IPS-18a (cell line): Measurements from ENCODE around the gene GMCL1.
"Not testable (repeated sequence)": the region's sequence is repeated elsewhere in the genome, so short reads cannot be mapped to it uniquely, and the experiment has no call there.

Source experiments
- H3K27ac ChIP-seq: one replicate; pipeline ENCODE4 v1.5.1; 2013; ENCODE audit warnings: low read length
- H3K27me3 ChIP-seq: one replicate; pipeline ENCODE4 v1.6.1; 2013; ENCODE audit warnings: mild to moderate bottlenecking, low read length; ENCODE audit not compliant: control insufficient read depth, insufficient read depth
- H3K36me3 ChIP-seq: one replicate; pipeline ENCODE4 v1.6.1; 2013; ENCODE audit warnings: low read depth, low read length; ENCODE audit not compliant: control insufficient read depth
- H3K4me1 ChIP-seq: one replicate; pipeline ENCODE4 v1.6.1; 2013; ENCODE audit warnings: low read depth, low read length; ENCODE audit not compliant: control insufficient read depth
- H3K4me3 ChIP-seq: one replicate; pipeline ENCODE4 v1.5.1; 2013; ENCODE audit warnings: low read length
- H3K9ac ChIP-seq: one replicate; pipeline ENCODE4 v1.6.1; 2013; ENCODE audit warnings: mild to moderate bottlenecking, low read length, moderate library complexity
- H3K9me3 ChIP-seq: one replicate; pipeline ENCODE4 v1.6.1; 2013; ENCODE audit warnings: low read depth, low read length; ENCODE audit not compliant: control insufficient read depth

Gene GMCL1

GRCh38 chr2:69811018-69811417 lies 18.4 kb upstream of the GMCL1 start:
- Histone ChIP-seq H3K36me3 (no peaks in the 10 kb centered on the region), H3K27me3 (no peaks in the 10 kb centered on the region), H3K4me3 (no peak overlapping the region)

GRCh38 chr2:69811591-69811990 lies 17.9 kb upstream of the GMCL1 start:
- H3K9ac ChIP-seq: no peak overlapping the region
- peaks cover 9% of the 10 kb centered on the region for H3K4me1 ChIP-seq
- H3K27ac ChIP-seq: no peak overlapping the region

More at GRCh38 chr2:69811018-69811417, 18.4 kb upstream of the GMCL1 start:
- H3K4me1 ChIP-seq: peaks cover 4% of the 10 kb centered on the region
- no peak overlapping the region for H3K27ac ChIP-seq
- H3K9me3 ChIP-seq: no peaks in the 10 kb centered on the region
- H3K9ac ChIP-seq: no peak overlapping the region

GRCh38 chr2:69815717-69816116 lies 13.7 kb upstream of the GMCL1 start:
- Histone ChIP-seq H3K36me3 (no peaks in the 10 kb centered on the region), H3K4me1 (peaks cover 9% of the 10 kb centered on the region), H3K9me3 (no peaks in the 10 kb centered on the region), H3K4me3 (no peak overlapping the region), H3K9ac (no peak overlapping the region), H3K27me3 (no peaks in the 10 kb centered on the region), H3K27ac (no peak overlapping the region)

More at GRCh38 chr2:69811591-69811990, 17.9 kb upstream of the GMCL1 start:
- Histone ChIP-seq H3K36me3 (no peaks in the 10 kb centered on the region), H3K4me3 (no peak overlapping the region), H3K9me3 (no peaks in the 10 kb centered on the region), H3K27me3 (no peaks in the 10 kb centered on the region)

- Histone ChIP-seq H3K27ac (no peak overlapping the region), H3K36me3 (no peaks in the 10 kb centered on the region), H3K9ac (no peak overlapping the region), H3K4me3 (no peak overlapping the region), H3K9me3 (no peaks in the 10 kb centered on the region), H3K27me3 (no peaks in the 10 kb centered on the region), H3K4me1 (peaks cover 9% of the 10 kb centered on the region)
Measured at GRCh38 chr2:69816923-69817542, 12.4 kb upstream of the GMCL1 start.

- Histone ChIP-seq H3K36me3 (no peaks in the 10 kb centered on the region), H3K27ac (no peak overlapping the region), H3K27me3 (no peaks in the 10 kb centered on the region), H3K9me3 (no peaks in the 10 kb centered on the region), H3K4me1 (peaks cover 9% of the 10 kb centered on the region), H3K9ac (no peak overlapping the region), H3K4me3 (no peak overlapping the region)
Measured at GRCh38 chr2:69817729-69818501, 11.5 kb upstream of the GMCL1 start.

- Histone ChIP-seq H3K27ac (no peak overlapping the region), H3K4me1 (peaks cover 8% of the 10 kb centered on the region), H3K9me3 (no peaks in the 10 kb centered on the region), H3K27me3 (no peaks in the 10 kb centered on the region), H3K9ac (no peak overlapping the region), H3K36me3 (peaks cover 6% of the 10 kb centered on the region), H3K4me3 (peak overlapping the region; percentile 94)
Measured at GRCh38 chr2:69827796-69828540, 1.5 kb upstream of the GMCL1 start.

- H3K9ac ChIP-seq: peak overlapping the region; percentile 84
- peaks cover 8% of the 10 kb centered on the region for H3K4me1 ChIP-seq
- no peaks in the 10 kb centered on the region for H3K27me3 ChIP-seq
- H3K36me3 ChIP-seq: peaks cover 8% of the 10 kb centered on the region
- no peaks in the 10 kb centered on the region for H3K9me3 ChIP-seq
- H3K27ac ChIP-seq: peak overlapping the region; percentile 78
- H3K4me3 ChIP-seq: peak overlapping the region; percentile 94
Measured at GRCh38 chr2:69828938-69829255, 563 bp upstream of the GMCL1 start.

GRCh38 chr2:69830045-69830905 lies 815 bp downstream of the GMCL1 start:
- Histone ChIP-seq H3K27me3 (no peaks in the 10 kb centered on the region), H3K9ac (peak overlapping the region; percentile 66), H3K36me3 (peaks cover 8% of the 10 kb centered on the region), H3K4me1 (peaks cover 8% of the 10 kb centered on the region), H3K27ac (no peak overlapping the region), H3K4me3 (peak overlapping the region; percentile 94), H3K9me3 (no peaks in the 10 kb centered on the region)

GRCh38 chr2:69830906-69831241 lies 1.4 kb downstream of the GMCL1 start:
- peak overlapping the region; percentile 94 for H3K4me3 ChIP-seq
- not testable (repeated sequence) for H3K9me3 ChIP-seq, H3K27me3 ChIP-seq, H3K9ac ChIP-seq, H3K27ac ChIP-seq, H3K4me1 ChIP-seq, H3K36me3 ChIP-seq

GRCh38 chr2:69831354-69831905 lies 2.0 kb downstream of the GMCL1 start:
- H3K9me3 ChIP-seq: no peaks in the 10 kb centered on the region
- no peaks in the 10 kb centered on the region for H3K27me3 ChIP-seq
- H3K4me1 ChIP-seq: peaks cover 8% of the 10 kb centered on the region
- no peak overlapping the region for H3K9ac ChIP-seq
- H3K4me3 ChIP-seq: peak overlapping the region; percentile 94
- peaks cover 8% of the 10 kb centered on the region for H3K36me3 ChIP-seq
- no peak overlapping the region for H3K27ac ChIP-seq

- H3K27ac ChIP-seq: no peak overlapping the region
- no peak overlapping the region for H3K4me3 ChIP-seq
- H3K27me3 ChIP-seq: no peaks in the 10 kb centered on the region
- H3K9ac ChIP-seq: no peak overlapping the region
- no peaks in the 10 kb centered on the region for H3K9me3 ChIP-seq
- peaks cover 19% of the 10 kb centered on the region for H3K36me3 ChIP-seq
- H3K4me1 ChIP-seq: peaks cover 3% of the 10 kb centered on the region
Measured at GRCh38 chr2:69833752-69834151, 4.3 kb downstream of the GMCL1 start.
